ENCODE results near the gene SERPINB5.

Gene SERPINB5

GRCh38 chr18:63528863-63529492, 52.2 kb downstream of the SERPINB5 start:
- Histone ChIP-seq H3F3A (ENCODE audit: low read depth) (no peaks in the 10 kb centered on the region), H2AFZ (ENCODE audit: low read length) (no peak overlapping the region), H3K36me3 (ENCODE audit: insufficient read depth, low read length) (no peaks in the 10 kb centered on the region), H3K4me3 (ENCODE audit: low read length, poor library complexity, severe bottlenecking) (no peak overlapping the region), H3K9me2 (replicated peaks; ENCODE audit: low read depth, low read length) (no peaks in the 10 kb centered on the region), H4K20me1 (ENCODE audit: insufficient read depth, low read length, poor library complexity, severe bottlenecking) (no peaks in the 10 kb centered on the region), H3K27me3 (ENCODE audit: insufficient read depth, low read length, poor library complexity, severe bottlenecking) (no peaks in the 10 kb centered on the region), H3K4me2 (ENCODE audit: low read depth, low read length, poor library complexity, severe bottlenecking) (no peak overlapping the region), H3K9me3 (ENCODE audit: insufficient read depth, low read depth, low read length) (no peaks in the 10 kb centered on the region), H3K9ac (ENCODE audit: low read depth, low read length, poor library complexity, severe bottlenecking) (no peak overlapping the region), H3K79me2 (ENCODE audit: insufficient read depth, low read length) (no peaks in the 10 kb centered on the region), H3K4me1 (ENCODE audit: insufficient read depth, low read length, poor library complexity, severe bottlenecking) (no peaks in the 10 kb centered on the region)
- no peak for TF ChIP-seq CTCF (conservative IDR thresholded peaks at IDR 0.05; ENCODE audit: low read length)
- TF ChIP-seq EZH2phosphoT487 (IDR thresholded peaks at IDR 0.05; ENCODE audit: borderline replicate concordance): no peak

GRCh38 chr18:63532471-63532870, 55.7 kb downstream of the SERPINB5 start:
- no peak overlapping the region for H3K4me3 ChIP-seq (ENCODE audit: low read length, poor library complexity, severe bottlenecking)
- no peak overlapping the region for H3K4me2 ChIP-seq (ENCODE audit: low read depth, low read length, poor library complexity, severe bottlenecking)
- H3K4me1 ChIP-seq (ENCODE audit: insufficient read depth, low read length, poor library complexity, severe bottlenecking): no peaks in the 10 kb centered on the region
- H2AFZ ChIP-seq (ENCODE audit: low read length): no peak overlapping the region
- H4K20me1 ChIP-seq (ENCODE audit: insufficient read depth, low read length, poor library complexity, severe bottlenecking): no peaks in the 10 kb centered on the region
- H3K36me3 ChIP-seq (ENCODE audit: insufficient read depth, low read length): no peaks in the 10 kb centered on the region
- no peaks in the 10 kb centered on the region for H3K9me2 ChIP-seq (replicated peaks; ENCODE audit: low read depth, low read length)
- H3K9me3 ChIP-seq (ENCODE audit: insufficient read depth, low read depth, low read length): no peaks in the 10 kb centered on the region
- no peak overlapping the region for H3K9ac ChIP-seq (ENCODE audit: low read depth, low read length, poor library complexity, severe bottlenecking)
- no peaks in the 10 kb centered on the region for H3F3A ChIP-seq (ENCODE audit: low read depth)
- H3K79me2 ChIP-seq (ENCODE audit: insufficient read depth, low read length): no peaks in the 10 kb centered on the region
- no peaks in the 10 kb centered on the region for H3K27me3 ChIP-seq (ENCODE audit: insufficient read depth, low read length, poor library complexity, severe bottlenecking)
- TF ChIP-seq CTCF (conservative IDR thresholded peaks at IDR 0.05; ENCODE audit: low read length) (no peak), EZH2phosphoT487 (IDR thresholded peaks at IDR 0.05; ENCODE audit: borderline replicate concordance) (no peak)

GRCh38 chr18:63534615-63535014, 57.9 kb downstream of the SERPINB5 start:
- Histone ChIP-seq H3K4me1 (ENCODE audit: insufficient read depth, low read length, poor library complexity, severe bottlenecking) (no peaks in the 10 kb centered on the region), H3K79me2 (ENCODE audit: insufficient read depth, low read length) (no peaks in the 10 kb centered on the region), H3K4me2 (ENCODE audit: low read depth, low read length, poor library complexity, severe bottlenecking) (no peak overlapping the region), H3K36me3 (ENCODE audit: insufficient read depth, low read length) (no peaks in the 10 kb centered on the region), H3K9me2 (replicated peaks; ENCODE audit: low read depth, low read length) (no peaks in the 10 kb centered on the region), H4K20me1 (ENCODE audit: insufficient read depth, low read length, poor library complexity, severe bottlenecking) (no peaks in the 10 kb centered on the region), H3K9ac (ENCODE audit: low read depth, low read length, poor library complexity, severe bottlenecking) (no peak overlapping the region), H3K4me3 (ENCODE audit: low read length, poor library complexity, severe bottlenecking) (no peak overlapping the region), H2AFZ (ENCODE audit: low read length) (no peak overlapping the region), H3K27me3 (ENCODE audit: insufficient read depth, low read length, poor library complexity, severe bottlenecking) (no peaks in the 10 kb centered on the region), H3F3A (ENCODE audit: low read depth) (no peaks in the 10 kb centered on the region), H3K9me3 (ENCODE audit: insufficient read depth, low read depth, low read length) (no peaks in the 10 kb centered on the region)
- no peak for TF ChIP-seq EZH2phosphoT487 (IDR thresholded peaks at IDR 0.05; ENCODE audit: borderline replicate concordance)
- no peak for TF ChIP-seq CTCF (conservative IDR thresholded peaks at IDR 0.05; ENCODE audit: low read length)

Data from Loucy (cell line).